HG03521 (cell line): ENCODE data around the gene TTC24.
"Not testable (repeated sequence)": the region's sequence is repeated elsewhere in the genome, so short reads cannot be mapped to it uniquely, and the experiment has no call there.

Experiments
- ATAC-seq: cut with Tn5 transposase; IDR thresholded peaks from one replicate; pipeline ENCODE4 v1.9.1; 2021; ENCODE audit warnings: mild to moderate bottlenecking, moderate library complexity; ENCODE audit not compliant: unreplicated experiment

Gene TTC24

GRCh38 chr1:156579472-156579871 is at the start of gene TTC24:
TSS of gene TTC24 (plus strand) at chr1:156579723. CDS start at chr1:156581365, 1,642 bp downstream.
- ATAC-seq: no peak

GRCh38 chr1:156530006-156530405 is 49.5 kb upstream of the TTC24 start:
- no peak for ATAC-seq

- no peak for ATAC-seq
Observed at GRCh38 chr1:156532374-156532773, 47.1 kb upstream of the TTC24 start.

DNA sequence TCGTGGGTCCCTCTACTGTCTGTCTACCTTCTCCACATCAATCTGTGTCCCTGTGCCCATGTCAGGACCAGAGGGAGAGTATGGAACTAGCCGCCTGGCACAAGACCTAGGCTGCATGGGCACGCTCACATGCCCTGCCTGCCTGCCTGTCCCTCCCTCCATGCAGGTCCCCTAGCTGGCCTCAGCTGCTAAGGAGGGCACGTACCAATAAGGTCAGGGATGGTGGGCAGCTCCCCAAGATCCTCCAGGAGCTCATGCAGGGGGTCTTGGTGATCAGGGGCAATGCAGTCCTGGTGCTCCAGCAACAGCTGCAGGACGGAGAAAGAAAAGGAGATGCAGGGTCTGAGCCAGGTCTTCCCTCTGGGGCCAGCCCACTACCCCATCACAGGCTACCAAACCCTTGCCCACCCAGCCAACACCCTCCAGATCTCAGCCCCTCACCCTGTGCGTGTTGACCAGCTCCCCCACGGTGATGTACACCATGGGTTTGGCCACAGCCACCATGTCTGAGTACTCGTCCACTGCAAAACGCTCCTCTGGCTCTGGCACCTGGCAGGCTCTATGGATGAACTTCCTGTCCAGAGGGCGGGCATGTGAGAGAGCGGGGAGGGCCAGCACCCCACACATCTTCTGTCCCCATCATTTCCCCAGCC is 45.8 kb upstream of the TTC24 start:
- ATAC-seq: no peak

GRCh38 chr1:156534424-156535060 is 45.0 kb upstream of the TTC24 start:
- ATAC-seq: no peak

DNA sequence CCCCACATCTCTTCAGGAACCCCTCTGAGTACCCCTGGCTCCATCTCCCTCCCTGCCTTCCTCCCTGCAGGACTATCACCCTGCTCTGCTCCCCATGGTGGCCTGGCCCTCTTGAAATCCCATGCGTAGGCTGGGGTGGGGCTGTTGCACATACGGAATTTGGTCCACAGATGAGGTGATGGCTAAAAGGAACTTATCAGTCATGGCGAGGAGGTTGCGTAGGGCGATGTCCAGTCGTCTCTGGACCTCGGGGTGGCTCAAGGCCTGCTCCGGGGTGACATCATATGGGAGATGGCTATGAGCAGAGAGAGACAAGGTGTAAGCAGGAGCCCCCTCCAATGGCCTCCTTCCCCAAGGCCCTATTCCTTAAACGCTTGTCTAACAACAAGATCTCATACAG is 42.5 kb upstream of the TTC24 start:
- no peak for ATAC-seq

- no peak for ATAC-seq
Observed at GRCh38 chr1:156538711-156539440, 40.6 kb upstream of the TTC24 start.

DNA sequence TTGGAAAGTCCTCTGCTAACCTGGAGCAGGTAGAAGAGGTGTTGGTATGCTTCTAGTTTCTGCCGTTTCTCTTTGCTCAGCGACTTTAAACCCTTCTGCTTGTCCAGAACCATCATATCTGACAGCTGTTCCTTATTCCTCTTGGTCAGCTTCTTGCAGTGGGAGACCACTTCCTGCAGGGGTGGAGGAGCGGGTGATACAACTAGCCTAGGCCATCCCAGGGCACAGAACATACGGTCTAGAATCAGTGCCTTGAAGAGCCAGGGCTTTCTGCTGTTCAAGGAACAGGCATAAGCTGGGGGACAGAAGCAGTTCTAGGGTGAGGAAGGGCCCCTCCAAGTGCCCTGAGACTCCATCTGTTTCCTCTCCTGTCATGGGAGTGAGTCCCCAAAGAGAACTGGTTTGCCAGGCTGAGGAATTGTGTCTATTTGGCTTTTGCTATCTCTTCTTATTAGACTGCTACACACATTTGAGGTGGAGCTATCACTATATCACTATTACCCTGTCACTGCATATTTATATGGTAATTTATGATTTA is 39.6 kb upstream of the TTC24 start:
- no peak for ATAC-seq

DNA sequence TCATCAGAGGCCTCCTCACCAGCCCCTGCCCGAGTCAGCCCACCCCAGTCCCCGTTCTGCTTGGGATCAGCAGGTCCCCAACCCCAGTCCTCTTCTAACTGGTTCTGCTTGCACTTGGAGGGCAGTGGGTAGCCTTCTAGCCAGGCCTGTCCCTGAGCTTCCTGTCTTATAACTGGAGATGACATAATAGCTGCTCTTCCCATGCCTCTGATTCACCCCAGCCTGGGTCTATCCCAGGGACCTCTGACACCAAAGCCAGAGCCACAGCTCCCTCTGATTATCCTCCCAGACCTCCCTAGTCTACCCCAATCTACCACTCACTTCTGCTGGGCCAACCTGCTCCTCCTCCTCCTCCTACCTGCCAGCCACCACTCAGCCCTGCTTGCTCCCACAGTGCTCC is 38.6 kb upstream of the TTC24 start:
- ATAC-seq: no peak

- no peak for ATAC-seq
Observed at GRCh38 chr1:156543066-156543465, 36.5 kb upstream of the TTC24 start.

- no peak for ATAC-seq
Observed at GRCh38 chr1:156544592-156545102, 34.9 kb upstream of the TTC24 start.

DNA sequence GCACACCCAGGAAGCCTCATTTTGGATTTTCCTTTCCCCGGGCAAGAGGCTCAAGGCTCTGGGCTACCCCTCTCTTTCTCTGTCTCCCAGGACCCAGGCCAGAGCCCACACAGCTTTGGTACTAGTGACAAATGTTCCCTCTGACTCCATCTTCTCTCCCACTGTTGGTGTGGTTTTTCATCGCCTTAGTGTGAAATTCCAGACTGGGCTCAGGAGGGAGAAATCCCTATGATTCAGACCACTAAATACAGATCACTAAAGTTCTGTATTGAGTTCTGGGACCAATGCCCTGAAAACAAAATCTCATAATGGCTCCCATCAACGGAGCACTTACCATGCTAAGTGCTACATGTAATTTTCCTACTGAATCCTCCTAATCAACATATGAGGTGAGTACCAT is 33.3 kb upstream of the TTC24 start:
- ATAC-seq: no peak

- no peak for ATAC-seq
Observed at GRCh38 chr1:156547434-156547833, 32.1 kb upstream of the TTC24 start.

DNA sequence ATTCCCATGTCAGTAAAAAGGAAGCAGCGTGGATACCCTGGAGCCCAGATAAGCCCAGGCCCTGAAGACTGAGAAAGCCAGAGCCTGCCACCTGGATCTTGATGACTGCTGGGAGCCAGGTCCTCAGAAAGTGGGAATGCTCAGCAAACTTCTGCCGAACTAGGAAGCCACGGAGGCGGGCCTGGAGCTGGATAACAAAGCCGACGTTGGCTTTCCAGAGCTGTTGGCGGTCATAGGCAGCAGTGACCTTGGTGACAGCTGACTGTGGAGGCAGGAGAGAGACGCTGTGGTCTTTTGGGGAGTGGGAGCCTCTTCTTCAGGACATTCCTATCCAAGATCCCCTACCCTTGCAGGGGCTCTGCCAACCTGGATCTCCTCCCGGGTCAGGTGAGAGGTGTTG is 31.5 kb upstream of the TTC24 start:
- ATAC-seq: no peak

- no peak for ATAC-seq
Observed at GRCh38 chr1:156549390-156549789, 30.1 kb upstream of the TTC24 start.

GRCh38 chr1:156549831-156550230 is 29.7 kb upstream of the TTC24 start:
- ATAC-seq: no peak

GRCh38 chr1:156550346-156550745 is 29.2 kb upstream of the TTC24 start:
- ATAC-seq: no peak

DNA sequence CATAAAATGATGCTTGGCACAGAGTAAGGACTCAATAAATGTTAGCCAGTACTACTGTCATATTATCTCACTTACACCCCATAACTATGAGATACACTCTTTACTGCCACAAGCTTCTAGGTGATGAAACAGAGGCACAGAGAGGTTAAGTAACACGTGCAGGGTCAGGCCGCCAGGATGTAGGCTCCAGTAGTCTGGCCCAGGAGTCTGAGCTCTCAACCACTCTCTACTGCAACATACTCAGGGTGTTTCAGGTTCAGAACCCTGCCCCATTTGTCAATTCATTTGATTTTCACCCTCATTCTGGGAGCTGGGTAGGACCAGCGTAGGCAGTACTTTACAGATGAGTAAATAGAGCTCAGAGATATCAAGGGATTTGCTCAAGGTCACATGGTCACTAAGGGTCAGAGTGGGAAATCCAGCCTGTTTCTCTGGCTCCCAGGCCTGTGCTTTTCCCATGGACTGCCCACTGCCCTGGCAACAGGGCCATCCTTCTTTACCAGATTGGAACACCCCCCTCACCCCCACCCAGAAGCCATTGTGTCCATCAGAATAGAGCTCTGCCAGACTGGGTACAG is 28.4 kb upstream of the TTC24 start:
- no peak for ATAC-seq

- no peak for ATAC-seq
Observed at GRCh38 chr1:156551869-156552268, 27.7 kb upstream of the TTC24 start.

DNA sequence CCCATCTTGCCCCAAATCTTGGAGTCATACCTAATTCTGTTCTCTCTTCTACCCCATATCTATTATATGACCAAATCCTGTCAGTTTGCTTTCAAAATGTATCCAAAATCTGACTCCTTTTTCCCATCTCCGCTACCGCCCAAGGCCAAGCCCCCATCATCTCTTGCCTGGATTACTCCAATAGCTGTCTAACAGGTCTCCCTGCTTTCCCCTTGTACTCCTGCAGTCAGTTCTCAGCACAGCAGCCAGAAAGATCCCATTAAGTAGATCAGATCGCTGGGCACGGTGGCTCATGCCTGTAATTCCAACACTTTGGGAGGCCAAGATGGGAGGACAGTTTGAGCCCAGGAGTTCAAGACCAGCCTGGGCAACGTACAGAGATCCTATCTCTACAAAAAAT is 27.0 kb upstream of the TTC24 start:
- no peak for ATAC-seq

GRCh38 chr1:156552937-156553336 is 26.6 kb upstream of the TTC24 start:
- ATAC-seq: not testable (repeated sequence)
